IMR-90 (cell line): ENCODE data around the gene RIPPLY3. TPM values are rescaled to one million over a fixed set of nuclear protein-coding genes. Genes with fewer than 3 reads are reported as not detected.

Experiments
- ATAC-seq: fragments of 200-7000 bp; cut with Tn5 transposase; 2 replicates; pipeline ENCODE4 v1.9.1; 2020; ENCODE audit warnings: low read depth, mild to moderate bottlenecking, moderate library complexity
- BruUV-seq: library from RNA; stranded (reverse); fragments of 400-500 nt; replicated peaks from 2 replicates; lab custom pipeline; 2021; lab: Mats Ljungman, UMichigan
- CTCF ChIA-PET: fragments of 300-600 bp; formaldehyde crosslinking; extraction: SDS; loops from one replicate; lab custom pipeline; 2021; ENCODE audit warnings: antibody characterized with exemption; lab: Yijun Ruan, JAX
- POLR2A ChIA-PET: fragments of 300-600 bp; sonication (Branson Sonifier 250); formaldehyde crosslinking; loops from one replicate; lab custom pipeline; 2022; ENCODE audit warnings: antibody characterized with exemption; ENCODE audit not compliant: unreplicated experiment; lab: Charles Lee
- DNase-seq: peaks from one replicate; pipeline ENCODE4 v3.0.0; 2013
- H2AFZ ChIP-seq: replicated peaks from 2 replicates; pipeline ENCODE3; 2013; ENCODE audit warnings: low read length, mild to moderate bottlenecking; ENCODE audit not compliant: poor library complexity
- H2AK5ac ChIP-seq: 2 replicates; pipeline ENCODE4 v1.6.1; 2013; ENCODE audit warnings: low read depth, low read length, inconsistent platforms
- H2AK9ac ChIP-seq: replicated peaks from 2 replicates; pipeline ENCODE3; 2013; ENCODE audit warnings: mild to moderate bottlenecking, low read depth, low read length, moderate library complexity; ENCODE audit not compliant: poor library complexity
- H2BK120ac ChIP-seq: 2 replicates; pipeline ENCODE4 v1.6.1; 2013; ENCODE audit warnings: low read depth, low read length, inconsistent platforms
- H2BK15ac ChIP-seq: 3 replicates; pipeline ENCODE4 v1.6.1; 2013; ENCODE audit warnings: low read depth, low read length, inconsistent platforms
- H2BK20ac ChIP-seq: 2 replicates; pipeline ENCODE4 v1.6.1; 2013; ENCODE audit warnings: low read depth, mild to moderate bottlenecking, inconsistent platforms, low read length, moderate library complexity
- H2BK5ac ChIP-seq: 2 replicates; pipeline ENCODE4 v1.6.1; 2013; ENCODE audit warnings: mild to moderate bottlenecking, low read depth, low read length, inconsistent platforms; ENCODE audit not compliant: poor library complexity, severe bottlenecking
- H3K14ac ChIP-seq: replicated peaks from 2 replicates; pipeline ENCODE4 v1.6.1; 2013; ENCODE audit warnings: low read depth, low read length, inconsistent platforms
- H3K18ac ChIP-seq: 2 replicates; pipeline ENCODE4 v1.6.1; 2013; ENCODE audit warnings: low read depth, low read length, control low read depth
- H3K23ac ChIP-seq: 2 replicates; pipeline ENCODE4 v1.6.1; 2013; ENCODE audit warnings: low read depth, low read length, inconsistent platforms
- H3K27ac ChIP-seq: 2 replicates; pipeline ENCODE4 v1.5.1; 2013; ENCODE audit warnings: mild to moderate bottlenecking, control low read depth, low read length; ENCODE audit not compliant: insufficient read depth
- H3K27me3 ChIP-seq: 2 replicates; pipeline ENCODE4 v1.6.1; 2013; ENCODE audit warnings: low read length; ENCODE audit not compliant: control insufficient read depth, insufficient read depth
- H3K36me3 ChIP-seq: 2 replicates; pipeline ENCODE4 v1.6.1; 2013; ENCODE audit warnings: low read length, mixed read lengths; ENCODE audit not compliant: control insufficient read depth, insufficient read depth
- H3K4ac ChIP-seq: 2 replicates; pipeline ENCODE4 v1.6.1; 2013; ENCODE audit warnings: low read depth, low read length, inconsistent platforms
- H3K4me1 ChIP-seq: 2 replicates; pipeline ENCODE4 v1.6.1; 2013; ENCODE audit warnings: low read length, mixed read lengths; ENCODE audit not compliant: control insufficient read depth, insufficient read depth
- H3K4me2 ChIP-seq: 2 replicates; pipeline ENCODE4 v1.6.1; 2013; ENCODE audit warnings: low read depth, mild to moderate bottlenecking, control low read depth, low read length, moderate library complexity
- H3K4me3 ChIP-seq: 2 replicates; pipeline ENCODE4 v1.5.1; 2013; ENCODE audit warnings: low read depth, mild to moderate bottlenecking, control low read depth, low read length, moderate library complexity; ENCODE audit not compliant: insufficient read depth
- H3K56ac ChIP-seq: 2 replicates; pipeline ENCODE4 v1.6.1; 2013; ENCODE audit warnings: low read length, inconsistent platforms; ENCODE audit not compliant: insufficient read depth; ENCODE audit errors: extremely low read depth
- H3K79me1 ChIP-seq, 2 experiments: 2 replicates each; pipeline ENCODE4 v1.6.1; 2013; ENCODE audit warnings: low read length in 2 of 2, inconsistent platforms in 1 of 2, low read depth in 1 of 2
- H3K9ac ChIP-seq: 2 replicates; pipeline ENCODE4 v1.6.1; 2013; ENCODE audit warnings: low read depth, low read length, control low read depth
- H3K9me1 ChIP-seq: 2 replicates; pipeline ENCODE4 v1.6.1; 2013; ENCODE audit warnings: low read length, inconsistent platforms; ENCODE audit not compliant: insufficient read depth
- H3K9me3 ChIP-seq: 2 replicates; pipeline ENCODE4 v1.6.1; 2013; ENCODE audit warnings: low read length; ENCODE audit not compliant: control insufficient read depth, insufficient read depth
- H4K20me1 ChIP-seq: 2 replicates; pipeline ENCODE4 v1.6.1; 2013; ENCODE audit warnings: low read length, inconsistent platforms; ENCODE audit not compliant: insufficient read depth
- H4K5ac ChIP-seq: 2 replicates; pipeline ENCODE4 v1.6.1; 2013; ENCODE audit warnings: mild to moderate bottlenecking, low read depth, low read length, control low read depth
- H4K8ac ChIP-seq, 2 experiments: 2 replicates each; pipeline ENCODE4 v1.6.1; 2013; ENCODE audit warnings: low read depth in 2 of 2, low read length in 2 of 2, control low read depth in 1 of 2, inconsistent platforms in 1 of 2
- H4K91ac ChIP-seq: 2 replicates; pipeline ENCODE4 v1.6.1; 2013; ENCODE audit warnings: low read depth, low read length, inconsistent platforms; ENCODE audit not compliant: insufficient read depth
- BHLHE40 ChIP-seq: fragments of 150-350 bp; IDR thresholded peaks from 2 replicates; pipeline ENCODE4 v1.6.1; 2016; ENCODE audit warnings: mild to moderate bottlenecking, low read depth, low read length
- CEBPB ChIP-seq: IDR thresholded peaks from 2 replicates; pipeline ENCODE4 v1.6.1; 2012; ENCODE audit warnings: low read depth, low read length, improper control_type of control experiment
- CHD1 ChIP-seq: IDR thresholded peaks from 2 replicates; pipeline ENCODE4 v1.6.1; 2012; ENCODE audit warnings: low read depth, low read length, improper control_type of control experiment
- FOS ChIP-seq: fragments of 150-350 bp; IDR thresholded peaks from 2 replicates; pipeline ENCODE4 v1.6.1; 2016; ENCODE audit warnings: low read depth, low read length
- MAFK ChIP-seq: IDR thresholded peaks from 2 replicates; pipeline ENCODE4 v1.6.1; 2012; ENCODE audit warnings: low read depth, low read length, improper control_type of control experiment
- MAZ ChIP-seq: IDR thresholded peaks from 2 replicates; pipeline ENCODE4 v1.6.1; 2012; ENCODE audit warnings: low read depth, mild to moderate bottlenecking, low read length, improper control_type of control experiment, moderate library complexity, borderline replicate concordance
- MXI1 ChIP-seq: IDR thresholded peaks from 2 replicates; pipeline ENCODE4 v1.6.1; 2012; ENCODE audit warnings: low read depth, mild to moderate bottlenecking, low read length, moderate library complexity, borderline replicate concordance
- NFE2L2 ChIP-seq: fragments of 150-350 bp; IDR thresholded peaks from 2 replicates; pipeline ENCODE4 v1.6.1; 2016; ENCODE audit warnings: low read depth, mild to moderate bottlenecking, low read length
- POLR2A ChIP-seq: IDR thresholded peaks from 2 replicates; pipeline ENCODE4 v1.6.1; 2012; ENCODE audit warnings: mild to moderate bottlenecking, low read depth, low read length
- RAD21 ChIP-seq: IDR thresholded peaks from 2 replicates; pipeline ENCODE4 v1.6.1; 2012; ENCODE audit warnings: low read length, improper control_type of control experiment
- RCOR1 ChIP-seq: IDR thresholded peaks from 2 replicates; pipeline ENCODE4 v1.6.1; 2012; ENCODE audit warnings: mild to moderate bottlenecking, low read length, improper control_type of control experiment; ENCODE audit not compliant: insufficient replicate concordance
- RFX5 ChIP-seq: IDR thresholded peaks from 2 replicates; pipeline ENCODE4 v1.8.0; 2012; ENCODE audit warnings: low read depth, mild to moderate bottlenecking, low read length, moderate library complexity
- SMC3 ChIP-seq: fragments of 150-350 bp; IDR thresholded peaks from 2 replicates; pipeline ENCODE4 v1.6.1; 2016; ENCODE audit warnings: low read depth, mild to moderate bottlenecking, antibody characterized with exemption, low read length, moderate library complexity
- dilution Hi-C: fragments of 300-500 bp; cut with HindIII; formaldehyde crosslinking; loops from one replicate; pipeline ENCODE4 v1.14.3; 2018; ENCODE audit warnings: low sequenced_read_pairs; ENCODE audit not compliant: unreplicated experiment
- in situ Hi-C: fragments of 300-500 bp; cut with MboI; formaldehyde crosslinking; loops from 3 replicates; pipeline ENCODE4 v1.14.3; 2019; ENCODE audit warnings: low sequenced_read_pairs, inconsistent platforms, mixed read lengths
- intact Hi-C: fragments of 100-400 bp; cut with micrococcal nuclease; formaldehyde crosslinking; loops from 2 replicates; pipeline ENCODE4 v1.10.0; 2022
- polyA plus RNA-seq, 3 experiments: library from polyadenylated mRNA; depleted of rRNA; stranded (reverse); fragments of >200 nt; gene quantifications; 2 replicates each; pipeline ENCODE4 v1.2.3, GENCODE V29; 2012; ENCODE audit warnings: low replicate concordance in 1 of 3
- total RNA-seq: library from RNA; depleted of rRNA; stranded (reverse); fragments of >200 nt; gene quantifications from 2 replicates; pipeline ENCODE4 v1.2.3, GENCODE V29; 2012
- TF ChIP-seq, protein P1 (sequence below): conservative IDR thresholded peaks from 2 replicates; pipeline ENCODE4 v1.5.1; 2012; ENCODE audit warnings: mild to moderate bottlenecking, low read depth, low read length, improper control_type of control experiment
- TF ChIP-seq, protein P2 (sequence below): fragments of 150-350 bp; IDR thresholded peaks from 2 replicates; pipeline ENCODE4 v1.6.1; 2016; ENCODE audit warnings: low read depth, mild to moderate bottlenecking, low read length, moderate library complexity, borderline replicate concordance
- TF ChIP-seq, protein P3 (sequence below): fragments of 150-350 bp; IDR thresholded peaks from 2 replicates; pipeline ENCODE4 v1.6.1; 2017; ENCODE audit warnings: mild to moderate bottlenecking, antibody characterized with exemption, low read length, low read depth

Gene RIPPLY3
- total and polyA plus RNA-seq, 2 of the 4 experiments (the other 2 are of a cell fraction): 0.10 TPM; not detected in 1

DNA sequence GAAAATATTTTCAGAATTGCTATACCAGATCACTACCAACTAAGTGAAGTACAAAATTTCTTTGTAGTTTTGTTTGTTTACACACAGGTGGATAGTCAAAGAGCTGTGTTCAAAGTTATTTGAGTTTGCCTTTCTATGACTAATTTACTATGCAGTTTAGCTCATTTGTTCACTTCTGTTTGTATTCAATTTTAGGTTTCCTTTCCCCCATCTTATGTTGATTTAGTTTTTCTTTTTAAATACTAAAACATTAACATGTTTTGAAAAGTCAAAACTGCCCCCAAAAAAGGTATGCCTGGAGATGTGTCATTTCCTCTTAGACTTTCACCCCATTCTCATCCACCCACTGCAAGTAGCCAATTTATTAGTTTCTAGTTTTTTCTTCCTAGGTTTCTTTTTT lies 18.7 kb upstream of the RIPPLY3 start:
- ChIA-PET POLR2A (no interaction called here), CTCF (interaction anchor here (0.9 kb wide), 1 partner anchor 52 kb away, joined by 3 read pairs; no protein-coding TSS in a partner anchor)
- ATAC-seq (no peak), DNase-seq (no peak)
- no peak overlapping the region for H2BK120ac ChIP-seq
- H3K9ac ChIP-seq: no peak overlapping the region
- no peak overlapping the region for H3K23ac ChIP-seq
- H3K4me3 ChIP-seq: no peak overlapping the region
- H3K18ac ChIP-seq: no peak overlapping the region
- H2AK5ac ChIP-seq: no peak overlapping the region
- dilution Hi-C loops: no loop called here
- 0 out of 2 replicates have a peak, but pooled peaks cover 7% of the 10 kb centered on the region for H3K9me1 ChIP-seq
- H2BK15ac ChIP-seq: no peak overlapping the region
- peaks cover 0 to 8% of the 10 kb centered on the region in 2 experiments; a peak in 1 of 4 replicates for H3K79me1 ChIP-seq
- no peak overlapping the region for H3K14ac ChIP-seq
- no peak overlapping the region for H2AFZ ChIP-seq
- H2AK9ac ChIP-seq: no peak overlapping the region
- no peak overlapping the region for H3K4ac ChIP-seq
- in situ Hi-C loops: no loop called here
- H3K36me3 ChIP-seq: no peaks in the 10 kb centered on the region
- BruUV-seq: no TSS peak
- H4K20me1 ChIP-seq: no peaks in the 10 kb centered on the region
- no peak overlapping the region for H3K4me2 ChIP-seq
- no peaks in the 10 kb centered on the region for H3K9me3 ChIP-seq
- no peak overlapping the region for H2BK5ac ChIP-seq
- TF ChIP-seq SMC3 (no peak), BHLHE40 (no peak), POLR2A (no peak), CHD1 (no peak), CEBPB (no peak), MXI1 (no peak), FOS (no peak), RAD21 (no peak), MAZ (no peak), RCOR1 (no peak), RFX5 (no peak), NFE2L2 (no peak), MAFK (no peak)
- TF ChIP-seq, protein P1, sequence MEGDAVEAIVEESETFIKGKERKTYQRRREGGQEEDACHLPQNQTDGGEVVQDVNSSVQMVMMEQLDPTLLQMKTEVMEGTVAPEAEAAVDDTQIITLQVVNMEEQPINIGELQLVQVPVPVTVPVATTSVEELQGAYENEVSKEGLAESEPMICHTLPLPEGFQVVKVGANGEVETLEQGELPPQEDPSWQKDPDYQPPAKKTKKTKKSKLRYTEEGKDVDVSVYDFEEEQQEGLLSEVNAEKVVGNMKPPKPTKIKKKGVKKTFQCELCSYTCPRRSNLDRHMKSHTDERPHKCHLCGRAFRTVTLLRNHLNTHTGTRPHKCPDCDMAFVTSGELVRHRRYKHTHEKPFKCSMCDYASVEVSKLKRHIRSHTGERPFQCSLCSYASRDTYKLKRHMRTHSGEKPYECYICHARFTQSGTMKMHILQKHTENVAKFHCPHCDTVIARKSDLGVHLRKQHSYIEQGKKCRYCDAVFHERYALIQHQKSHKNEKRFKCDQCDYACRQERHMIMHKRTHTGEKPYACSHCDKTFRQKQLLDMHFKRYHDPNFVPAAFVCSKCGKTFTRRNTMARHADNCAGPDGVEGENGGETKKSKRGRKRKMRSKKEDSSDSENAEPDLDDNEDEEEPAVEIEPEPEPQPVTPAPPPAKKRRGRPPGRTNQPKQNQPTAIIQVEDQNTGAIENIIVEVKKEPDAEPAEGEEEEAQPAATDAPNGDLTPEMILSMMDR: no peak
- TF ChIP-seq, protein P2, sequence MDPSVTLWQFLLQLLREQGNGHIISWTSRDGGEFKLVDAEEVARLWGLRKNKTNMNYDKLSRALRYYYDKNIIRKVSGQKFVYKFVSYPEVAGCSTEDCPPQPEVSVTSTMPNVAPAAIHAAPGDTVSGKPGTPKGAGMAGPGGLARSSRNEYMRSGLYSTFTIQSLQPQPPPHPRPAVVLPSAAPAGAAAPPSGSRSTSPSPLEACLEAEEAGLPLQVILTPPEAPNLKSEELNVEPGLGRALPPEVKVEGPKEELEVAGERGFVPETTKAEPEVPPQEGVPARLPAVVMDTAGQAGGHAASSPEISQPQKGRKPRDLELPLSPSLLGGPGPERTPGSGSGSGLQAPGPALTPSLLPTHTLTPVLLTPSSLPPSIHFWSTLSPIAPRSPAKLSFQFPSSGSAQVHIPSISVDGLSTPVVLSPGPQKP: no peak
- TF ChIP-seq, protein P3, sequence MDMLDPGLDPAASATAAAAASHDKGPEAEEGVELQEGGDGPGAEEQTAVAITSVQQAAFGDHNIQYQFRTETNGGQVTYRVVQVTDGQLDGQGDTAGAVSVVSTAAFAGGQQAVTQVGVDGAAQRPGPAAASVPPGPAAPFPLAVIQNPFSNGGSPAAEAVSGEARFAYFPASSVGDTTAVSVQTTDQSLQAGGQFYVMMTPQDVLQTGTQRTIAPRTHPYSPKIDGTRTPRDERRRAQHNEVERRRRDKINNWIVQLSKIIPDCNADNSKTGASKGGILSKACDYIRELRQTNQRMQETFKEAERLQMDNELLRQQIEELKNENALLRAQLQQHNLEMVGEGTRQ: no peak
- no peak overlapping the region for H4K8ac ChIP-seq
- H3K4me1 ChIP-seq: peaks cover 6% of the 10 kb centered on the region; the same call in 1 of the 2 replicates
- no peak overlapping the region for H3K27ac ChIP-seq
- intact Hi-C loops: loop anchor here (2.0 kb wide), 1 partner anchor 85 kb away; the partner anchor contains the start of genes PIGP and TTC3
- H2BK20ac ChIP-seq: no peak overlapping the region
- no peak overlapping the region for H3K56ac ChIP-seq
- H4K91ac ChIP-seq: no peak overlapping the region
- no peak overlapping the region for H4K5ac ChIP-seq
- no peaks in the 10 kb centered on the region for H3K27me3 ChIP-seq
